GM18873 (cell line): ENCODE measurements around the gene SYPL1.

Experiments used
- ATAC-seq: cut with Tn5 transposase; IDR thresholded peaks from one replicate; pipeline ENCODE4 v1.9.1; 2021; ENCODE audit warnings: mild to moderate bottlenecking, moderate library complexity, moderate number of reproducible peaks; ENCODE audit not compliant: unreplicated experiment, low FRiP score

SYPL1 gene

GRCh38 chr7:106124186-106124585 lies 12.1 kb upstream of the SYPL1 start:
- no peak for ATAC-seq

- ATAC-seq: no peak
Observed at GRCh38 chr7:106122713-106123112, 10.6 kb upstream of the SYPL1 start.

- no peak for ATAC-seq
Observed at GRCh38 chr7:106121189-106121810, 9.2 kb upstream of the SYPL1 start.

GRCh38 chr7:106120500-106120899 lies 8.4 kb upstream of the SYPL1 start:
- no peak for ATAC-seq

GRCh38 chr7:106119719-106120118 lies 7.6 kb upstream of the SYPL1 start:
- ATAC-seq: no peak

- ATAC-seq: no peak
Observed at GRCh38 chr7:106117786-106118544, 5.9 kb upstream of the SYPL1 start.

- ATAC-seq: no peak
Observed at GRCh38 chr7:106116161-106116704, 4.1 kb upstream of the SYPL1 start.

- ATAC-seq: no peak
Observed at GRCh38 chr7:106114716-106115383, 2.7 kb upstream of the SYPL1 start.

- ATAC-seq: no peak
Observed at GRCh38 chr7:106112972-106113421, 885 bp upstream of the SYPL1 start.

- peak; percentile 28 for ATAC-seq
Observed at GRCh38 chr7:106111655-106112117, 426 bp downstream of the SYPL1 start.

GRCh38 chr7:106110885-106111654 lies 1.0 kb downstream of the SYPL1 start:
- peak; percentile 3 for ATAC-seq

- no peak for ATAC-seq
Observed at GRCh38 chr7:106110238-106110560, 1.9 kb downstream of the SYPL1 start.

GRCh38 chr7:106109521-106110237 lies 2.4 kb downstream of the SYPL1 start:
- no peak for ATAC-seq

GRCh38 chr7:106108991-106109390 lies 3.1 kb downstream of the SYPL1 start:
- ATAC-seq: no peak

GRCh38 chr7:106104721-106105260 lies 7.3 kb downstream of the SYPL1 start:
- no peak for ATAC-seq

GRCh38 chr7:106102387-106102966 lies 9.6 kb downstream of the SYPL1 start:
- ATAC-seq: no peak

GRCh38 chr7:106101726-106102125 lies 10.4 kb downstream of the SYPL1 start:
- ATAC-seq: no peak

GRCh38 chr7:106100863-106101629 lies 11.1 kb downstream of the SYPL1 start:
- ATAC-seq: no peak

GRCh38 chr7:106099539-106099938 lies 12.6 kb downstream of the SYPL1 start:
- ATAC-seq: no peak
